ENCODE measurements around the gene FAM20C. TPM values are rescaled to one million over a fixed set of nuclear protein-coding genes. Genes with fewer than 3 reads are reported as not detected.

FAM20C gene
- total RNA-seq, 1 experiment from 2014 or later, result 62.4 TPM

DNA sequence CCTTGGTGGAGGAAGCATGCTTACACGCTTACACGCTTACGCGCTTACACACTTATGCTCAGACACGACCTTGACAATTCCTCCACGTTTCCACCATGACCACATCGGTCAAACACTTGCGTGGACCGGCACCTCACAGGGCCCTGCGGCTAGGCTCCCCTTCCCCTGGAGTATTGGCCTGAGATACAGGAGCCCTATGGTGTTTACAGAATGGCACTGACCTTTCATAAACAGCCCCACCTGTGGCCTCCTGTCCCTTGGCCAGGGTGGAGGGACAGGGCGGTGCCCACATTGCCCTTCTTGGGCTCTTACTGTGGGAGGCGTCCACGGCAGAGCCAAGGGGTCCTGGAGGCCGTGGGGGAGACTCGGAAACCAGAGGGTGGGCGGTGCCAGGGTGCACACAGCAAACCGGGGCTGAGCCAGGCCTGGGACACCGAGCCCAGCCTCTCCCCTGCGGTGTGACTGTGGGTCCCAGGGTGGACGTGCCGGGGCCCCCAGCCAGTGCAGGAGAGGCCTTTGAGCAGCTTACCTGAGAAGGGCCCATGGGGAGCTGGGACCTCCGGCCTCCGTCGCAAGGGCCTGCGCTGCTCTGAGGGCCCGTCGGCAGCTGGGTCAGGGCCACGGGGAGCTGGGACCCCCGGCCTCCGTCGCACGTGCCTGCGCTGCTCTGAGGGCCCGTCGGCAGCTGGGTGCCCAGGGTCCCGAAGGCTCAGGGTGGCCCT lies 53.4 kb downstream of the FAM20C start:
- intact Hi-C loops (cut with micrococcal nuclease; ENCODE audit: unreplicated experiment) (no loop called here), in situ Hi-C loops (cut with HindIII; ENCODE audit: low pct_unique_long_range_greater_than_20kb, low sequenced_read_pairs) (no loop called here)
- ATAC-seq (no peak), DNase-seq (ENCODE audit: low read depth, low spot score) (no peak)
- Histone ChIP-seq H3K36me3 (ENCODE audit: control insufficient read depth, insufficient read depth, low read length) (no peaks in the 10 kb centered on the region), H3K27me3 (ENCODE audit: control insufficient read depth, insufficient read depth, low read length) (no peaks in the 10 kb centered on the region), H3K9me3 (ENCODE audit: control insufficient read depth, insufficient read depth, low read depth, low read length) (no peaks in the 10 kb centered on the region), H3K4me3 (ENCODE audit: low read depth in 2 of 2, low read length in 2 of 2) (no peak overlapping the region), H3K4me1 (ENCODE audit: control insufficient read depth, insufficient read depth, low read length) (peaks cover 15% of the 10 kb centered on the region), H3K27ac (ENCODE audit: low read length) (no peak overlapping the region)
- CTCF ChIA-PET, result no interaction called here
- POLR2A ChIA-PET, result no interaction called here
- no TSS peak for BruUV-seq (replicated peaks)
- TF ChIP-seq REST (IDR thresholded peaks at IDR 0.05; ENCODE audit: insufficient read depth in 1 of 2, low read depth in 2 of 2, low read length in 1 of 2) (no peak), CTCF (IDR thresholded peaks at IDR 0.05) (no peak), POLR2AphosphoS5 (IDR thresholded peaks at IDR 0.05; ENCODE audit: low read depth, low read length) (no peak), TCF7L2 (IDR thresholded peaks at IDR 0.05; ENCODE audit: low read depth, low read length) (no peak), SIN3A (IDR thresholded peaks at IDR 0.05; ENCODE audit: borderline replicate concordance, insufficient read depth, low read depth, low read length) (no peak)

DNA sequence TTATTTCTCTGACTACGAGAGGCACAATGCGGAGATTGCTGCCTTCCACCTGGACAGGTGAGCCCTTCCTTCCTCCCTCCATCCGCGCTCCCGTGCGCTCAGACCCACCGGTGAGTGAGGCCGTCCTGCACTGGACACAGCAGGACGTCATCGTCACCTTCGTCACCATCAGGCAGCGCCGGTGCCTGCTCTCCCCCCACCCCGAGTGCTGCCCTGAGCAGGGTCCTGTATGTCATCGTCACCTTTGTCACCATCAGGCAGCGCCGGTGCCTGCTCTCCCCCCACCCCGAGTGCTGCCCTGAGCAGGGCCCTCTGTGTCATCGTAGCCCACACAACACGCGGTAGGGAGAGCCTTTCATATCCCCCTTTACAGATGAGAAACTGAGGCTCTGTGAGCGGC lies 54.1 kb downstream of the FAM20C start:
- ChIA-PET CTCF (no interaction called here), POLR2A (no interaction called here)
- no peak for ATAC-seq
- in situ Hi-C loops (cut with HindIII; ENCODE audit: low pct_unique_long_range_greater_than_20kb, low sequenced_read_pairs) (no loop called here), intact Hi-C loops (cut with micrococcal nuclease; ENCODE audit: unreplicated experiment) (no loop called here)
- Histone ChIP-seq H3K9me3 (ENCODE audit: control insufficient read depth, insufficient read depth, low read depth, low read length) (no peaks in the 10 kb centered on the region), H3K36me3 (ENCODE audit: control insufficient read depth, insufficient read depth, low read length) (no peaks in the 10 kb centered on the region), H3K4me3 (ENCODE audit: low read depth in 2 of 2, low read length in 2 of 2) (no peak overlapping the region), H3K27me3 (ENCODE audit: control insufficient read depth, insufficient read depth, low read length) (no peaks in the 10 kb centered on the region), H3K27ac (ENCODE audit: low read length) (no peak overlapping the region), H3K4me1 (ENCODE audit: control insufficient read depth, insufficient read depth, low read length) (peaks cover 8% of the 10 kb centered on the region)
- no TSS peak for BruUV-seq (replicated peaks)
- no peak for DNase-seq (ENCODE audit: low read depth, low spot score)
- TF ChIP-seq REST (IDR thresholded peaks at IDR 0.05; ENCODE audit: insufficient read depth in 1 of 2, low read depth in 2 of 2, low read length in 1 of 2) (no peak), TCF7L2 (IDR thresholded peaks at IDR 0.05; ENCODE audit: low read depth, low read length) (no peak), POLR2AphosphoS5 (IDR thresholded peaks at IDR 0.05; ENCODE audit: low read depth, low read length) (no peak), SIN3A (IDR thresholded peaks at IDR 0.05; ENCODE audit: borderline replicate concordance, insufficient read depth, low read depth, low read length) (no peak)

Data from Panc1 (cell line).